Fibroblast of skin of abdomen (primary cell): ENCODE results near the gene PAX4.

Source experiments
- DNase-seq: peaks from one replicate; pipeline ENCODE4 v3.0.0-alpha.2; 2013

Gene PAX4

DNA sequence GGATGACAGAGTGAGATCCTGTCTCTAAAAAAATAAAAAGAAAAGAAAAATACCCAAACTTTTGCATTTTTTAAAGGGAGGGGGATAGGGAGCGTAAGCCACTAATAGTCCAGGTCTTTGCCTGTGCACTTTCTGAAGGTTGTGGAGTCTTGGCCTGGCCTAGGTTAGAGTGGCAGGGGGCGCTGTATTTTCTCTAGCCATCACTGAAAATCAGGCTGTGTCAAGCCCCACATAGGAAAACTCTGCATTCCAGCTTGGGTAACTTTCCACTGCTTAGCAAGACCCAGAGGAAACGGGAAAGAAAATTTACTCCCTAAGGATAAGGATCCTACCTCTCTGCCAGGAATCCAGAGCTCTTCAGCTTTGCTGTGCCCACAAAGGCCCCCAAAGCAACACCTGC lies 10.5 kb upstream of the PAX4 start:
- no peak for DNase-seq

DNA sequence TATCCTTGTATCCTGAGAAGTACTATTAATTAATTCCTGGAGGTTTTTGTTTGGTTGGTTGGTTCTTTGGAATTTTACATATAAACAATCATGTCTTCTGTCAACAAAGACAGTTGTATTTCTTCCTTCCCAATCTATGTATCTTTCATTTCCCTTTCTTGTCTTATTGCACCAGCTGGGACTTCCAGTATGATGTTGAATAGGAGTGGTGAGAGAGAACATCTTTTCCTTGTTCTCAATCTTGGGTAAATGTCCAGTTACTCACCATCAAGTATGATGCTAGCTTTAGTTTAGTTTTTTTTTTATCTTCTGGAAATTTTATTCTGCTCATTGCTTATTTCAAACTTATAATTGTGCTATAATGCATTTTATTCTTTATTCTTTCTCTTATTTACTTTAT lies 7.4 kb upstream of the PAX4 start:
- DNase-seq, result no peak

GRCh38 chr7:127620406-127621233 lies 2.7 kb upstream of the PAX4 start:
- no peak for DNase-seq

DNA sequence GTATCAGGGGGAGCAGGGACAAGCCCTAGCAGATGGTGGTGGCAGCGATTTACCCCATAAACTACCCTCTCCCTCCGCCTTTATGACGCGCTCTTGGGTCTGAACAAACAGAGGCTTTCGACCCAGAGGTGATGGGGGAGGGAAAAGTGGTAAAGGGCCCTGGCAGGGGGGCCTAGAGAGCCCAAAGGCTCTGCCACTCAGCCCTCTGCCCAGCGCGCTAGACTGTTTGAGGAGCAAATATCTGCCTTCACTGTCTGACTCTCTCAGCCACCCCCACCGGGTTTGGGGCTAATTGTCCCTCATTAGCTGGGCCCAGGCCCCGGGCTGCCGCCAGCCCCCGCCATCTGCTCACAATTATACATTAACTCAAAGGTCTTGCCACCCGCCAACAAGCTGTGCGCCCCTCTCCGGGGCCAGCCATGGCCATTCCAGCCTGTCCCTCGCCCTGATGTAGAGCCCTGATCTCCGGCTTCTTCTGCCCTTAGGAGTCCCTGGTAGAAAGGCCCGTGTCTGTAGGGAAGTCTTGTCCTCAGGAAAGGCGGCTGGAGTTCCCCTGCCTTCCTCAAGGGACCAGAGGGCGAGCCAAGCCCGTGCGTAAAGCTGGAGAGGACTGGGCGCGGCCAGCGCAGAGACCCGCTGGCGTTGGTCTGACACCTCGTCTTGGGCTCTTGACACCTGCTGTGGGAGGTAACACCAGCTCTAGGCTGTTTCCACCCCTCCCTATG lies 1.9 kb upstream of the PAX4 start:
- DNase-seq, result no peak

DNA sequence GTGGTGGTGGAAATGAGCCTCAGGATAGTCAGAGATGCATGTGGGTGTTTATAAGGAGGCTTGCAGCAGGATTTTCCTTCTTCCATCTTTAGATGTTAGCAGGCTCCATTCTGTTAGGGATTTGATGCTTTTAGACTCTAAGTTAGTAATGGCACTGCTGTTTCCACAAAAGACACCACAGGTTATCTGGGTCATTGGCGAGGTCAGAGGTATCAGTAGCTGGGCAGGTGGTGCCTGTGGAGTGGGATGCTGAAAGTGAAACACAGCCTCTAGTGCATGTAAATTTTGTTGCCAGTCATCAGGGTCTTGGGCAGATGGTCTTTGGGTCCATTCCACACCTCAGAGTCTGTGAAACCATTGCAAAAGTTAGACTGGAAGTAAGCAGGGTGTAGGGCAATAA lies 833 bp upstream of the PAX4 start:
- DNase-seq, result no peak

GRCh38 chr7:127616724-127617123 lies 1.2 kb downstream of the PAX4 start:
- DNase-seq, result no peak

DNA sequence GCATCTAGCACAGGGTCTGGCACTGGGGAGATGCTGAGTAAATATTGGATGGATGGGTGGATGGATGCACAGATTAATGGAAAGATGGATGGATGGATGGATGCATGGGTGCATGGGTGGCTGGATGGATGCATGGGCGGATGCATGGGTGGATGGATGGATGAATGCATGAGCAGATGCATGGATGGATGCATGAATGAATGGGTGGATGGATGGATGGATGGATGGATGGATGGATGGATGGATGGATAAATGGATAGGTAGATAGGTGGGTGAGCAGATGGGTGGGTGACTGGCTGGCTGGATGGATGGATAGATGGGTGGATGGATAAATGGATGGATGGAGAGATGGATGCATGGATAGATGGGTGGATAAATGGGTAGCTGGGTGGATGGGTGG lies 5.7 kb downstream of the PAX4 start:
- no peak for DNase-seq

DNA sequence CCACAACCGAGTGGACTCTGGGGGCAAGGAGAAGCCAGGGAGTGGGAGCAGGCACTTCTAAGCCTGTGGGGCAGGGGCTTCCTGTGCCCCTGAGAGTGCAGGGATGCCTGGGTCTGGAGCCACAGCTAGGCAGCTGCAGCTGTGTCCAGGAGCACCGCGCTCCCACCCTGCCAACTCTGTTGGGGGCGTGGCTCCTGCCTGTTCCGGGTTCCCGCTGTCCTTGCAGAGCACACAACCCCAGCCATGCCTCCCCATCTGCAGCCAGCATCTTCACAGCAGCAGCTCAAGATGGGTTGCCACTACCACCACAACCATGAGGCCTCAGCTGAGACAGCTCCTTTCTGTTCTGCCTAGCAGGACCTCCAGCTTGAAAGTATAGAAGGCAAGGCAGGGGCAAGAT lies 8.6 kb downstream of the PAX4 start:
- no peak for DNase-seq

DNA sequence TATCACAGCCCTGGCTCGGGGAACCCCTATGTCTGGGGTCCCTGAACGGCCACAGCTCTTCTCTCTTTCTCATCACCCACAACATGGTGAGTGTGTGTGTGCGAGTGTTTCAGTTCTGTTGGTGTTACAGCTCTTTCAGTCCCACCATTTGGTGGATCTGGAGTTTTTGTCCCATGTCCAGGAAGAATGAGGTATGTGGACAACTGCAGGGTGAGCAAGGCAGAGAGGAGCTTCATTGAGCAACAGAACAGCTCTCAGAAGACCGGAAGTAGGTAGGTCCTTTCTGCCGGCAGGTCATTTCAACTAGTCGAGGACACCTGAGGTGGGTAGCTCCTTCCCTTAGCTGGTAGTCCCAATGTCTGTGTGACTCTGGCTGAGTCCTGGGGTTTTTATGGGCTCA lies 9.5 kb downstream of the PAX4 start:
- DNase-seq, result no peak

GRCh38 chr7:127600885-127601284 lies 17.1 kb downstream of the PAX4 start:
- DNase-seq, result no peak

DNA sequence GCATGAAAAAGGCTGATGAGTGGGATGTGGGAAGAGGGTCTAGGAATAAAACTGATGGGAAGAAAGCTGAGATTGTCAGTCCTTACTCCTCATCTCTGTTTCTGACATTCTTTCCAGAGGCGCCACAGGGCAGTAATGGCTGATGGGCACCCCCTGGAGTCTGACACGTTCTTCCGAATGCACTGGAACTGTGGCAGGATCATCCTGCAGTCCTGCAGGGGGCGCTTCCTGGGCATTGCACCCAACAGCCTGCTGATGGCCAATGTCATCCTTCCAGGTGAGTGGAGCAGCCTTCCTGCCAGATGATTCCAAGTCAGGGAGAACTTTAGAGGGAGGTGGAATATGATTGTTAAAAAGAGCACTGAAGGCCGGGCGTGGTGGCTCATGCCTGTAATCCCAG lies 19.6 kb downstream of the PAX4 start:
- DNase-seq, result no peak

DNA sequence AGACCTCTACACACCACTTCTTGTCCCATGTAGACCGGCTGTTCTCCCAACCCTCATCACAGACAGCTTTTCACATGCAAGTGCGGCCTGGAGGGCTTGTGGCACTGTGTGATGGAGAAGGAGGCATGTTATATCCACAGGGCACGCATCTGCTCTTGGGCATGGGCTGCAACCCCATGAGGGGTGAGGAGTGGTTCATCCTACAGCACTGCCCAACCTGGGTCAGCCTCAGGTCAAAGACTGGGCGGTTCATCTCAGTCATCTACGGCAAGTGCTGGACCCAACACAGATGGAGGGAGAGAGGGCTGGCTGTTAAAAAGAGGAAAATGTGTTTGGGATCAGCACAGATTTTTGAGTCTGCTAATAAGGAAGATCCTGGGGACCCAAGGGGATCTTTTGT lies 22.2 kb downstream of the PAX4 start:
- DNase-seq, result no peak

- DNase-seq, result no peak
Measured at GRCh38 chr7:127594490-127594889, 23.5 kb downstream of the PAX4 start.

DNA sequence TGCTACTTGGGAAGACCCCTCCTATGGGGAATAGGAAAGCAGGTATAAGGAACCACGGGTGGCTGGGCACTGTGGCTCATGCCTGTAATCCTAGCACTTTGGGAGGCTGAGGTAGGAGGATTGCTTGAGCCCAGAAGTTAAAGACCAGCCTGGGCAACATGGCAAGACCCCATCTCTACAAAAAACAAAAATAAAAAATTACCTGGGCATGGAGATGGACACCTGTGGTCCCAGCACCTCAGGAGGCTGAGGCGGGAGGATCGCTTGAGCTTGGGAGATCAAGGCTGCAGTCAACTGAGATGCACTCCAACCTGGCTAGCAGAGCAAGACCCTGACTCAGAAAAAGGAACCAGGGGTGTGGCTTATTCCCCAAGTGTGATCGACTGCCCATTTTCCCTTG lies 25.4 kb downstream of the PAX4 start:
- DNase-seq, result no peak

DNA sequence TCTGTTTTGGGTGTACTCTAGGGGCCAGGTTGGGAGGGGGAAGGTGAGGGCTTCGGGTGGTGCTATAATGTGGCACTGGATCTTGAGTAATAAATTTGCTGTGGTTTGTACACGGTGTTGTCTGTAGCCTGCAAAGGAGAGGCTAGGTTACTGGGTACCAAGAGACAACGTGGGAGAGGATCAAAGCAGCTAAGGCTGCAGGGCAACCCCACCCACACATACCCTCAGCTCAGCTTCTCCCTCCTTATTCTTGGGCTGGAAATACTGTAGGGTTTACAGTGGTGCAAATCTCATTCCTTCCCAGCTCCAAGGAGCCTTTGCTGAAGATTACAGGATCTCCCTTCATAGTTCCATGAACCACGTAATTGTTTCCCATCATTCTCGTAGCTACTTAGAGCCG lies 26.4 kb downstream of the PAX4 start:
- DNase-seq, result no peak

- DNase-seq, result no peak
Measured at GRCh38 chr7:127591189-127591588, 26.8 kb downstream of the PAX4 start.

DNA sequence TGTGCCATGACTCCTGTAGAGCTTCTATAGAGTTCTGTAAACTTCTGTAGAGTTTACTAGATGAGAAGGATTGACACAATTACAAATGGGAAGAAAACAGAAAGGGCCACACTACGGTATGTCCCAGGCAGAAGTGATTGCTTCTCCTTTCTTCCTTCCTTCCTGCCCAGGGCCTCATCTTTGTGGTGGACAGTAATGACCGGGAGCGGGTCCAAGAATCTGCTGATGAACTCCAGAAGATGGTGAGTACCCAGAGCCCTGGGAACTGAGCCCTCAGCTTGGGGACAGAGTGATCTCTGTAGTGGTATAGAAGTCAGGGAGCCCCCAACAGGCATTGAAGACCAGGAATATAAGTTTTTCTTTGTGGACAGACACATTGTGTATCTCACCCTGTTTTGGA lies 28.0 kb downstream of the PAX4 start:
- no peak for DNase-seq

GRCh38 chr7:127588697-127589482 lies 29.1 kb downstream of the PAX4 start:
- peak; percentile 56 for DNase-seq

DNA sequence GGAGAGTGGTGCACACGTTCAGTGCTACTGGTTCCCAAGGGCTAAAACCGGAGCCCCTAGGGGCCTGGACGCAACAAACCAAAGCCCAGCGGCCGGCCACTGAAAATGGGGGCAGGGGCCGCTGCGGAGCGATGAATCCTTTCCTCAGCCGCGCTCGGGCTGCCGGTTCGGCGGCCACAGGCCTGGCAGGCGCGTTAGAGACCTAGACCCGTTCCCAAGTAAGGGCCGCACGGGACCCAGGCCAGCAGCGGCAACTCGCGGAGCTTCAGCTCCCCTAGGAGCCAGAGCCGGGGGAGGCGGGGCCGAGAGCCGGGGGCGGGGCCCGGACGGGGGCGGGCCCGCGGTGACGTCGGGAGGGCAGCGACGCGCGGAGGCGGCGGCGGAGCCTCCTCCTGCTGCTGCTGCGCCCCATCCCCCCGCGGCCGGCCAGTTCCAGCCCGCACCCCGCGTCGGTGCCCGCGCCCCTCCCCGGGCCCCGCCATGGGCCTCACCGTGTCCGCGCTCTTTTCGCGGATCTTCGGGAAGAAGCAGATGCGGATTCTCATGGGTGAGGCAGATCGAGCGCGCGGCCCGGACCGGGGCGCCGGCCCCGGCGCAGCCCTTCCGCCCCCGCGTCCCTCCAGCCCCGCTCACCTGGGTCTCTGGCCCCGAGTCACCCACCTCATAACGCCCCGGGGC lies 29.8 kb downstream of the PAX4 start, which contains the start of gene ARF5:
Gene ARF5 (plus strand): TSS at position 393 of the 678 bp plus-strand sequence. CDS start 88 bp downstream, at position 481.
- peak; percentile 86 for DNase-seq

GRCh38 chr7:127587663-127588018 lies 30.3 kb downstream of the PAX4 start:
- DNase-seq, result no peak

DNA sequence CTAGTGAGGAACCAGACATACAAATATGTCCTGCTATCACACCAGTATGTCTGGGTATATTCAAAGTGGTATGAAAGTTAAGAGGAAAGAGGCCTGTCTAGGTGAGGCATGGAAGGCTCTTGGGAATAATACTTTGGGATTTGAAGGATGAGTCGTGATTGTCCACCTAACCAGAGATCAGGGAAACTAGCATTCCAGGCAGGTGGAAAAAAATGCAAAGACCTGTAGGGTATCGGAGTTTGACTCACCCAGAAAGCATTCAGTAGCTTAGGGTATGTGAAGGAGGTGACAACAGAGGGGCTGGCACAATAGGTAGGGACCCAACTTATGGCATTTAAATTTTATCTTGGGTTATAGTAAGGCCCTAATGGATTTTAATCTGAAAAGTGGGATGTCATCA lies 31.6 kb downstream of the PAX4 start:
- no peak for DNase-seq

GRCh38 chr7:127585044-127585953 lies 32.6 kb downstream of the PAX4 start, which contains the start of gene GCC1:
Gene GCC1, minus strand, starts transcription at chr7:127585596. Its CDS starts 414 bp downstream, at chr7:127585182.
- peak; percentile 87 for DNase-seq
